ENCODE data around the gene TEX19.

- TF ChIP-seq, protein P1, sequence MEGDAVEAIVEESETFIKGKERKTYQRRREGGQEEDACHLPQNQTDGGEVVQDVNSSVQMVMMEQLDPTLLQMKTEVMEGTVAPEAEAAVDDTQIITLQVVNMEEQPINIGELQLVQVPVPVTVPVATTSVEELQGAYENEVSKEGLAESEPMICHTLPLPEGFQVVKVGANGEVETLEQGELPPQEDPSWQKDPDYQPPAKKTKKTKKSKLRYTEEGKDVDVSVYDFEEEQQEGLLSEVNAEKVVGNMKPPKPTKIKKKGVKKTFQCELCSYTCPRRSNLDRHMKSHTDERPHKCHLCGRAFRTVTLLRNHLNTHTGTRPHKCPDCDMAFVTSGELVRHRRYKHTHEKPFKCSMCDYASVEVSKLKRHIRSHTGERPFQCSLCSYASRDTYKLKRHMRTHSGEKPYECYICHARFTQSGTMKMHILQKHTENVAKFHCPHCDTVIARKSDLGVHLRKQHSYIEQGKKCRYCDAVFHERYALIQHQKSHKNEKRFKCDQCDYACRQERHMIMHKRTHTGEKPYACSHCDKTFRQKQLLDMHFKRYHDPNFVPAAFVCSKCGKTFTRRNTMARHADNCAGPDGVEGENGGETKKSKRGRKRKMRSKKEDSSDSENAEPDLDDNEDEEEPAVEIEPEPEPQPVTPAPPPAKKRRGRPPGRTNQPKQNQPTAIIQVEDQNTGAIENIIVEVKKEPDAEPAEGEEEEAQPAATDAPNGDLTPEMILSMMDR (conservative IDR thresholded peaks at IDR 0.05; ENCODE audit: low read depth, low read length): no peak
- no peak for TF ChIP-seq POLR2A (IDR thresholded peaks at IDR 0.05; ENCODE audit: low read depth, low read length)
Measured at GRCh38 chr17:82399041-82399441, 40.0 kb downstream of the TEX19 start.

All from IMR-90 (cell line).